GM21526 (cell line): ENCODE results near the gene RAC3.
"Not testable (repeated sequence)": the region's sequence is repeated elsewhere in the genome, so short reads cannot be mapped to it uniquely, and the experiment has no call there.

Experiments
- ATAC-seq: cut with Tn5 transposase; IDR thresholded peaks from one replicate; pipeline ENCODE4 v1.9.1; 2021; ENCODE audit warnings: moderate library complexity; ENCODE audit not compliant: unreplicated experiment, low FRiP score

RAC3 gene

GRCh38 chr17:82037889-82038195, 6.4 kb downstream of the RAC3 start:
- ATAC-seq = no peak

DNA sequence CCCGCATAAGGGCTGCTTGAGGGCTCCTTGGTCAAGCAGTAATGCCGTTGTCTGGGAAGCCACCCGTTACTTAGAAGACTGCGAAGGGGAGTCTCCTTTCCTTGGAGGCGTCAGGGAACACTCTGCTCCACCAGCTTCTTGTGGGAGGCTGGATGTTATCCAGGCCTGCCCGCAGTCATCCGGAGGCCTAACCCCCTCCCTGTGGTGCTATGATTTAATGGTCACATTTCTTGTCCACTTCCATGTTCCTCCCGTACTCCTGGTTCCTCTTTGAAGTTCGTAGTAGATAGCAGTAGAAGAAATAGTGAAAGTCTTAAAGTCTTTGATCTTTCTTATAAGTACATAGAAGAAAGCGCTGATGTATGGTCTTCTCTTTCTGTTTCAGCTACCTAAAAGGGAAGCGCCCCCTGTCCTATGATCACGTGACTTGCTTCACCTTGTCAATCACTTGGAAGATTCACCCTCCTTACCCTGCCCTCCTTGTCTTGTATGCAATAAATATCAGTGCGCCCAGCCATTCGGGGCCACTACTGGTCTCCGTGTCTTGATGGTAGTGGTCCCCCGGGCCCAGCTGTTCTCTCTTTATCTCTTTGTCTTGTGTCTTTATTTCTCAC, 7.4 kb downstream of the RAC3 start:
- not testable (repeated sequence) for ATAC-seq

DNA sequence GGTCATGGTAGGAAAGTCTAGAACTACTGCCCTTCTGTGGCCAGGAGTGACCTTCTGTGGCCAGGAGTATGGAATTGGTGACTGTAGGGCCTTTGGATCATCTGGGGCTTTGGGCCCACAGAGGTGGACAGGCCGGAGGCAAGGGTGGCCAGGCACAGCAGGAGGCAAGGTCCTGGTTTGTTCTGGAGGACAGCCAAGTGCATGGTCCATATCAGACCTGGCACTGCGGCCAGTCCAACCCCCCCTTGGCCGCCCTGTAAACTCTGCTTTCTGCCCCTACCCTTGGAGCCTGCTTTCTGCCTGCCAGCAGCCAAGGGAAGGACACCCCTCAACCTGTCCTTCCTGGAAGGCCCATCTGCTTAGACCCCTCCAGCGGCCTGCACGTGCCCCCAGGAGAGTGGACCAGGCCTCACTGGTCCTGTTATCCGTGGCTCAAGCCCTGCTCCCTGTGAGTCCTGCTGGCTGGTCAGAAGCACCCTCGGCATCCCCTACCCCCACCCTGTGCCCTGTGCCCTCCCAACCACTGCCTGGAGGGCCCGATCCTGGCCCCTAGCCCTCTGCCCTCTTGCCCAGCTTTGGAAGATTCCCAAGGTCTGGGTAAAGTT, 8.3 kb downstream of the RAC3 start:
- no peak for ATAC-seq

DNA sequence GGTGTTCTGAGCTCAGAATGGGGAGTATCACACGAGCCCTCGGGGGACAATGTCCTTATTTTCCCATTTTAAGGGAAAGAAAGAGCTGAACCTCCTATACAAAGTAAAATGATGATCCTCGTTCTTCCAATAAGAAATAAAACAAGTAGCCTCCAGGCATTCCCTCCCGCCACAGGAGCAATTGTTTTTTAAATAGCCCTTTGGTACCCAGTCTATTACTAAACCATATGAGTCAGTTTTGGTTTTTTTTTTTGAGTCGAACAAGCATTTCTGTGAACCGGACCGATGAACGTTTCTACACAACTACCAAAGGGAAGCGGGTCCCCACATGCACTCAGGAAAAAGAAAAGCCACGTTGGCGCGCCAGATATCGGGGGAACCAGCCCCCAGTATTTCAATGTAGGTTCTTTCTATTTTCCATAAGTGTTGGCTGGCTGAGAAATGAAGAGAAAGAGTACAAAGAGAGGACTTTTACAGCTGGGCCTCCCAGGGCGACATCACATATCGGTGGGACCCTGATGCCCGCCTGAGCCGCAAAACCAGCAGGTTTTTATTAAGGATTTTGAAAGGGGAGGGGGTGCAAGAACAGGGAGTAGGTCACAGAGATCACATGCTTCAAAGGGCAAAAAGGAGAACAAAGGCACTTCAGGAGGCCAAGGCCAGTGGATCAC, 9.8 kb downstream of the RAC3 start:
- no peak for ATAC-seq

GRCh38 chr17:82042649-82043048, 11.2 kb downstream of the RAC3 start:
- no peak for ATAC-seq

GRCh38 chr17:82043507-82043906, 12.0 kb downstream of the RAC3 start:
- ATAC-seq = no peak

DNA sequence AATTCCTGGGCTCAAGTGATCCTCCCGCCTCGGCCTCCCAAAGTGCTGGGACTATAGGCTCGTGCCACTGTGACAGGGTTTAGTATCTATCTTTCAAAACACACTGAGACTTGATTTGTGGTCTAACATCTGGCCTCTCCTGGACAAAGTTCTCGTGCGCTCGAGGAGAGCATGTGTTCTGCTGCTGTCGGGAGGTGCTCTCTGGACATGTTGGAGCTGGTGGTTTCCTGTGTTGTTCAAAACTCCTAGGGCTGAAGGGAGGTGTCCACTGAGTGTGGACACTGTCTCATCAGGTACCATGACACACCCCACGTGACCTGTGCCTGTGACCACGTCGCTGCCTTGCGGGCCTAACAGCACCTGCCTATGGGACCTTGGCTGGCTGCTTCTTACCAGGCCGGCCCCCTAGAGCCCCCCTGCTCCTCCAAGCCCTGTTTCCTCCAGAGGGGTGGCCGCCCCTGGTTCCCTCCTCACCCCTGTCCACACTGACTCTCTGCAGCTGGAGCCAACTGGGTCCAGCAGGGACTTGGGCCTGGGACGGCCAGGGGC, 14.5 kb downstream of the RAC3 start:
- ATAC-seq = no peak

GRCh38 chr17:82046903-82047302, 15.4 kb downstream of the RAC3 start:
- ATAC-seq = no peak

DNA sequence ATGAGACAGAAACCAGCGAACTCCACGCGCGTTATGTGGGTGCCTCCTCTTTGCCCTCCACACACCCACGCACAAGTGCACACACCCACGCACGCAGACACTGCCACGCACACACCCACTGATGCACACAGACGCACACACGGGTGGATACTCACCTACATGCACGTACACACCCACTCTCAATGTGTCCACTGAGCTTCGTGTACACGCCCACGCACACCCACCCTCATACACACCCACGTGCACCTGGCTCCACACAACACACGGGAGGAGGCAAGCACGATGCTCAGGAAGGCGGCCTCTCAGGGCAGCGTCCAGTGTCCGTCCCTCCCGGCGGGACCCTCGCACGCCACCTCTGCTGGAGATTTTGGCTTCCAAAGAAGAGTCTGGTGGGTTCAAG, 15.9 kb downstream of the RAC3 start:
- ATAC-seq = no peak

GRCh38 chr17:82047914-82048570, 16.6 kb downstream of the RAC3 start:
- ATAC-seq = no peak

DNA sequence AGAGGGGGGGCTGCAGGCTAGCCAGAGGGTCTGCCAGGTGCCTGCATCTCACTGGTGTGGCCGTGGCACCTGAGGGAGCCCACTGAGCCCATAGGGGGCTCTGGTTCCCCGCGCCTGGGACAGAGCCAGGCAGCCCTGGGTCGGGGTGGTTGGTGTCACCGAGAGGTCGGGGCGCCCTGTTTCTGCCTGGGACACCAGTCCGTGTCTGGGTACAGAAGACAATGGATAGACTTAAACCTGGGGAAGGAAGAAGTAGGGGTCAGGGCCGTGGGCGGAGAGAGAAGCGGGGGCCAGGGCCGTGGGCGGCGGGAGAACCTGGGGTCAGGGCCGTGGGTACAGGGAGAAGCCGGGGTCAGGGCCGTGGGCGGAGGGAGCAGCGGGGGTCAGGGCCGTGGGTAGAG, 17.1 kb downstream of the RAC3 start:
- no peak for ATAC-seq

GRCh38 chr17:82049106-82049505, 17.6 kb downstream of the RAC3 start:
- ATAC-seq = no peak

- ATAC-seq = no peak
Measured at GRCh38 chr17:82049521-82049971, 18.1 kb downstream of the RAC3 start.

DNA sequence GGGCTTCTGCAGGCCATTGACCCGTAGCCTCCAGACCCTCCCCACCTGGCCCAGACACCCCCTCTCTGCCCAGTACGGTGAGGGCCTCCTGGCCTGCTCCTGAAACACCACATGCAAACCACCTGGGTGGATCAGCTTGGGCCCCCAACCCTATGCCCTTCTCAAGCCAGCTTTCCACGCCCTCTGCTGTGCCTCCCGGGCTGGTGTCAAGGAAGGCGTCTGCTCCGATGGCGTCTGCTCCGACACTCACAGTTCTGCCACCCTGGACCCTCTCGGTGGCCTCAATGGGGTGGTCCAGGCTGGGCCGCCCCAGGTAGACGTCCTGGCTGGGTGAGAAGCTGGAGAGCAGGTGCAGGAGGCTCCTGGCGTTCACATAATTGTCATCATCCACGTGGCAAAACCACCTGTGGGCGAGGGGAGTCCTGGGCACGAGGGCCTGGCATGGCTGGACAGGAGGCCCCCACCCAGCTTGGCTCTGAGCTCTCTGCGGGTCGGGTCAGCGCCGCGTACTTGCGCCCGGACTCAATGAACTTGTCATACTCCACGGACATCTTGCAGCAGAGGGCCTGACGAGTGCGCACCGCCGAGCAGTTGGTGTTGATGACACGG, 18.8 kb downstream of the RAC3 start:
- no peak for ATAC-seq

DNA sequence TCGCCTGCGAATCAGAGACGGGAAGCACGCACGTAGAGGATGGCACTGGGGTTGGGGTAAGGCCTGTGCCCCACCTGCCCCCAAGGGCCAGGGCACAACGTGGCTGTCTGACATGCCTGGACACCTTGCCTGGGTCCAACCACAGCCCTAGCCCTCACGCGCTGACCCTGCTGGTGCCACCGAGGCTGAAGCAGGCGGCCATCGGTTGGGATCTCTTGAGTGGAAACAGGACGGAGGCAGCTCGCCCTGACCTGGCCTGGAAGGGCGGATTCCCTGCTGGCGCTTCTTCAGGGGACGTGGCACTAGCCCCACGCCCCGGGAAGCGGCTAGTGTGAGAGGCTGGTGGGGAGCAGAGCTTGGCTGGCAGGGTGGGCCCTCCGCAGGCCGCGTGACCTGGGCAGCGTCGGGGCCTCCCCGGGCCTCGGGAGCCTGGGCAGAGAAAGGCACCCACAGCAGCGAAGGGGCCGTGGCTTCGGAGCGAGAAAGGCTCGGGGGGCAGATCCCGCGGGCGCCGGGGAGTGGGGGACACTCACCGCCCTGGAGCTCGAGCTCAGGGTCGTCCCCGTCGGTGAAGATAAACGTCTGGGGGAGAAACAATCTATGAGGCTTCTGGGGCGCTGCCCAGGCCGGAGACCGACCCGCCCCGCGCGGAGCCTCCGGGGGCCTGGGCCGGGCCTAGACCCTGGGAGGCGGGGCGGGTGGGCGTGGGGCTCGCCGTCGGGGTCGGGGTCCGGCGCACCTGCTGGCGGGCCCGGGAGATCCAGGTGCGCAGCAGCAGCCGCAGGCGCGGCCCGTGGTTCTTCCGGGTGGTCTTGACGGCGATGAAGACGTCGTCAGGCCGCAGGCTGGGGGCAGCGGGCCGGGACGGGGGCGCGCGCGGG, 19.5 kb downstream of the RAC3 start:
- no peak for ATAC-seq

GRCh38 chr17:82051776-82052637, 20.5 kb downstream of the RAC3 start, which contains the start of the genes GPS1 and RFNG:
Gene GPS1 (plus strand): TSS chr17:82051898. CDS start chr17:82051932, 34 bp downstream.
Gene RFNG (minus strand): TSS chr17:82051811. CDS start chr17:82051766, 45 bp downstream.
- no peak for ATAC-seq

DNA sequence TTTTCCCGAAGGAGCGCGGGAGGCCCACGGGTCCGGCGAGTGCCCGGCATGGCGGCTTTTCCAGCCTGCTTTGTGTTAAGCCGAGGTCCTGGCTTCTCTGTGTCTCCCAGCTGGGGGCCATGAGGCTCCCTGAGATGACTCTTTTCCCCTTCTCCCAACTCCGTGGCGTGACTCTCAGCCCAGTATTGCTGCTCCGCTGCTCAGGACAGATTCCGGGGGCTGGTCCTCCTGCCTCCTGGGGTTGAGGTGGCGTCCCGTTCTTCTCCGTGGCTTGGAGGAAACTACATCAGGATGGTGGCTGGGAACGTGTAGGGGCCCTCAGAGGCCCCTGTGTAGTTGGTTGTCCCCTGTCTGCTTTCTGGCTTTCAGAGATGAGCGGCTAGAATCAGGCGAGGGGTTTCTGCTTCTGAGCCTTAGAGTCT, 21.2 kb downstream of the RAC3 start:
- no peak for ATAC-seq

GRCh38 chr17:82053130-82053529, 21.7 kb downstream of the RAC3 start:
- ATAC-seq = no peak
